Fibroblast of skin of right biceps (primary cell): Measurements from ENCODE around the gene FHIT.
A peak's percentile ranks its signal among the peaks of the same experiment; 100 is the strongest.

ENCODE experiments used
- DNase-seq: peaks from one replicate; pipeline ENCODE4 v3.0.0-alpha.2; 2013

Gene FHIT

GRCh38 chr3:60812502-60812901 is 438.8 kb downstream of the FHIT start:
- DNase-seq: peak; percentile 74

GRCh38 chr3:60810881-60811280 is 440.4 kb downstream of the FHIT start:
- peak; percentile 7 for DNase-seq

DNA sequence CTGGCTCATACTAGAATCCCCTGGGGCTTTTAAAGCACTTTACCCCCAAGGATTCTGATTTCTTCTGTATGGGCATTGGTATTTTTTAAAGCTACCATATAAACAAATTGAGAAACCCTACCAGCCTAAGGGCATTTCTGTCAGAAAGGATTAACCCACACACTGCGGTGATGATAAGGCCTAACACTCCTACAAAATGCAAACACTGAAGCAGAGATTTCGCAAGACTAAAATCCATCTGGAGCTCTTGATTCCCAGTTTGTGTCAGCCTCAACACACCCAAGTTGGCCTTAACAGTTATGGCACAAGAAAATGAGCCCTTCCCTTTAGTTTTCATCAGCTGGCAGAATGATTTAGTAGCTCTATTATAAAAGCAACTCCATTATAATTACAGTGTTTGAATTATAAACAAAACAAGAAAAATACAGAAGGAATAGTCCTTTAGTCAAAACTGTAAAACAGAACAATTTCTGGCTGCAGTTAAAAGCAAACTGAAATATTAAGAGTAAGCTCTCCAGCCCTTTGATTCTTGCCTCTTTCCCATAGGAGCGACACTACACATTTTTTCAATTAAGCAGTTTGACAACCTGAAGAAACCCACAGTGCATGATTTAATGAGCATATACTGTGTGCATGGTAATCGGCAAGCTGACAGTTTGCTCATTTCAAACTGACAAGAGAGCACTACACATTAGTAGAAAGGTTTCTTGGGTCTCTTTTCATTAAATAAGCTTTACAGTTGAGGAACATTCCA is 441.2 kb downstream of the FHIT start:
- peak; percentile 28 for DNase-seq

GRCh38 chr3:60803216-60804173 is 447.8 kb downstream of the FHIT start:
- DNase-seq: peak; percentile 43

- DNase-seq: no peak
These were observed 449.9 kb downstream of the FHIT start for GRCh38 chr3:60801307-60801706.

- DNase-seq: no peak
These were observed 452.8 kb downstream of the FHIT start for GRCh38 chr3:60798456-60798855.

DNA sequence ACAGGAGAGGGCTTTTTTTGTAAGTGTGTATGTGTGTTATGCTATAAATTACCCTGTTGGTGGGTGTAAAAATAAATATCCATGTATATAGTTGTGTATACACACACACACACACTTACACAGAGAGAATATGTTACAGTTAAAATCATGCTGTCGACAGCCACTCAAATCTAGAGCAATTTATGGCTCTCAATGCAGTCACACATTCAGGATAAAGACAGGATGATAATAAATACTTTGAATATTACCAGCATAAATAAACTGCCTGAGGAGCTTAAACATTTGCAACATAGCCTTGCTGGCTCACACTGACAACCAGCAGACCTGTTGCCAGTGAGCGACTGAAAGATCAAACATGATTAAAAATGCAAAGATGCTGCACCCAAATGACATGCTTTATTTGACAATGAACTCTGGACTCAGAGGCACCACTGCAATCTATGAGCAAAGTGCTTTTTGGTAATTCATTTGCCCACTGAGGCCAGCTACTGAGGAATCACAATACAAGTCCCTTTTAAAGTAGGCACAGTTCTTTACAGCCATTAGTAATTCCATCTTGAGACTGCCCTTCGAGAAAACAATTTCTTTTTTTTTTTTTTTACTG is 458.9 kb downstream of the FHIT start:
- DNase-seq: no peak

DNA sequence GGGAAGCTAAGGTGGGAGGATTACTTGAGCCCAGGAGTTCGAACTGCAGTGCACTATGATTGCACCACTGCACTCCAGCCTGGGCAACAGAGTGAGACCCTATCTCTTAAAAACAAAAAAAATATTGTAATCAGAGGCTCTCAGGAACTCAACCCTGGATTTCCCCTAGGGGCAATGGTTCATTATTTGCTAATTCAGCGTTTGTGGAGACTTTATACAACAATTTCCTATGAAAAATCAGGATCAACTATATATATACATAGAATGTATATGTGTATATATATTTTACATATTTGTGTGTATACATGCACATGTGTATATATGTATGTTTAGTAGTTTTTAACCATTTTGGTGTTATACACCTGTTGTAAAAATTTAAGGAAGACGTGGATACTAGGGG is 463.1 kb downstream of the FHIT start:
- no peak for DNase-seq

- no peak for DNase-seq
These were observed 469.3 kb downstream of the FHIT start for GRCh38 chr3:60781935-60782334.

DNA sequence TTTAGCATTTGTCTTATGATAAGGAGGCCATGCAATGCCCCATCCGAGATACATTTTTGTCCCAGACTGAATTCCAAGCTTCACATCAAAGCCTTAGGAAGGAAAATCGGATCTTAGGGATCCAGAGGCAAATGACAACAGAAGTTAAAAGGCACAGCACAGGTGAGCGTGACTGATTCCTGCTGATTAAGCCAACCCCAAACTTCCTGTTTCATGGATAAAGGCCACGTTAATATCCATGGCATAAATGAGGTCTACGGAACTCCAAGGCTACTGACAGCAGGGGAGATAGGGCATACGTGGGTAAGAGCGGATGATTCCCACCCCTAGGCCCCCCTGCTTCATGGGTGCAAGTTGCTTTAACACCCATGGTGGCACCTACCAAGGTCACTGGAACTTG is 471.6 kb downstream of the FHIT start:
- DNase-seq: no peak

DNA sequence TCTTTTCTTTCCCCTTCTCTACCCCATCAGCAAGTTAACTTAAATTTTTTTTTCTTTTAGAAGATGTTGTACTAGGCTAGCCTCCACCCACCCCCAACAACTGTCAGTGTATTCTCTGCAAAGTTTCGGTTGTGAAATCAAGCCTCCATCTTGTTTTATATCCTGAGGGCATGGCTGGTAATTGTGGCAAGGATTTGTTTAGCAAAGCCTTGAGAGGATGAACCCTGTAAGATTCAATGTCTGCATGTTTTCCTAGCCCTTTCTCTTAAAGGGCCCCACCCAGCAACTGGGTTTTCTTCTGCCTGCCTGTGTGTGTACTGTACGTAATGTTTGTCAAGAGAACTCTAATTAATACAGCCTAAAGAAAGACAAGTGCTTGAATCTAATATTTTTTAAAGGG is 475.3 kb downstream of the FHIT start:
- no peak for DNase-seq

DNA sequence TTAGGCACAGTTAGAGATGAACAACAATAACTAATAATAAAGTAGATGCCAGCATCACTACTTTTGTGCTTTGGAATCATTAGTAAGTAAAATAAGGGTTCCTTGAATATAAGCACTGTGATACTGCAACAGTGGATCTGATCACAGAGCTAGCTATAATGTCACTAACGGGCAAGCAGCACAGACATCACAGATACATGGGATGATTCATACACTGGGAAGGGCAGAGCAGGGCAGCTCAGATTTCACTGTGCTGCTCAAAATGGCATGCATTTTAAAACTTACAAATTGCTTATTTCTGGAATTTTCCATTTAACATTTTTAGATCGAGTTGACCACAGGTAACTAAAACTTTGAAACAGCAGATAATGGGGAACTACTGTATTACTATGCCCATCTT is 476.6 kb downstream of the FHIT start:
- no peak for DNase-seq

- DNase-seq: no peak
These were observed 478.7 kb downstream of the FHIT start for GRCh38 chr3:60772584-60772983.

DNA sequence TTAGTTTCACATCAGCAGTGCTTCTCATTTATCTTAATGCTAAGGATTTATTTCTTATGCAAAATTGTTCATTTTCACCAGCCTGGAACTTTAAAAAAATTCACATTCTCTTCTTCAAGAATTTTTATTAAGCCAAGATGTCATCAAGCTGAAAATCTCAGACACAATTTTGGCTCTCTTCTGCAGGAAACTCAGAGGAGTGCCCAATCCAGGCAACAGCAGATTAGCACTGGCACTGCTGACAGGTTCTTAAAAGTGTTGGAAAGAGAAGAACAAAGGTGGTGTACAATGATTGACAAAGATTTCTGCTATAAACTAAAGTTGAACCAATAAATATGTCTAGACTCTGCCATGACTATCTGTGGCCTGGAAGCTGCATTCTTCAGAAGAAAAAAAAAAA is 479.5 kb downstream of the FHIT start:
- no peak for DNase-seq

GRCh38 chr3:60770532-60770931 is 480.7 kb downstream of the FHIT start:
- no peak for DNase-seq

DNA sequence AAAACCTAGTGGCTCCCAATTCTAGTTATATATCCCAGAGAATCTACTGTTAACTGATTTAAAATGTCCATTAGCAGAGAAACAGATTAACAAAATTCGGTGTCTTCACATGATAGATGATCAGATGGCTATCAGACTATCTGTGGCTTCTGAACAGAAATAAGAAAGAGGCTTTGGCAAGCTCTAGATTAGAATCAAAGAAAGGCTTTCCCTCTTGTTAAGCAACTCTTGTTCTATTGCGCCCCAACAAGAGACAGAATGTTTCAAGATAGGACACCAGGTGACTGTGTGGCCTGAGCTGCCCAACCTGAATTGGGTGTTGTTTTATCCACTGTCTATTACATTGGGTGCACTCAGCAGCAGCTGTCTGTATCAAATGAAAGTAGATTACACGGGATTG is 483.7 kb downstream of the FHIT start:
- no peak for DNase-seq

- DNase-seq: no peak
These were observed 485.5 kb downstream of the FHIT start for GRCh38 chr3:60765776-60766175.

DNA sequence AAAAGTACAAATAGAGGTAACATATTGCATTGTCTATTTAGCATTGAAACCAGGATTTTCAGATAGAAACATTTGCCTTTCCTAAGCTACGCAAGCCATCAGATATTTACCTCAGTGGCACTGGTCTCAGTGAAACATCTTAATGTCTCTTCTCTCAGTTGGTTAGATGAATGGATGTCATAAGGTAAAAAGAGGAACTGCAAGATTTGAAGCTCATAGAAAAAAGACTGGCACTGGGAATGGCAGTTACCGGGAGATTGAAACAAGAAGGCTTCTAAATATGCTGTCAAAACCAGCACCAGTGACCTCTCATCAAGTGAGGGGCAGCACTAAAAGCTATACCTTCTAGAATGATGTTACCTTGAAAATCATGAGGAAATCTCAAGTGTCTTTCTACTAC is 486.4 kb downstream of the FHIT start:
- no peak for DNase-seq

DNA sequence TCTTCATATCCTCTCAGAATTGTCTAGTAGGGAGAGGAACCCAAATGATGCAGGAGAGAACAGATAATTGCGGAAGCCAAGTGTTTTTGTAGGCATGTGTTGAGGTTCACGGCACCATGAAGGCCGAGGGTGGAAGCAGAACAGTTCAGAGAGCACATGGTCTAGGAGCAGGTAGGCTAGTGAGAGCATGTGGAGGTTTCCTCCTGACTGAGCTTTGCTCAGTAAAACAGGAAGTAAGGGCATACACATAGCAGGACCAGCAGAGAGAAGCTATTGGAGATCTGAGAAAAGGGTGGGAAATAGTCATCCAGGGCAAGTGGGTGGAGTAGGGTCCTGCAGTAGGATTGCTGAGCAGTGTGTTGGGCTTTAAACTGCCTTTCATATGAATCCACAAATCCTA is 491.1 kb downstream of the FHIT start:
- DNase-seq: no peak

GRCh38 chr3:60759439-60759838 is 491.8 kb downstream of the FHIT start:
- no peak for DNase-seq

- no peak for DNase-seq
These were observed 492.4 kb downstream of the FHIT start for GRCh38 chr3:60758831-60759230.

DNA sequence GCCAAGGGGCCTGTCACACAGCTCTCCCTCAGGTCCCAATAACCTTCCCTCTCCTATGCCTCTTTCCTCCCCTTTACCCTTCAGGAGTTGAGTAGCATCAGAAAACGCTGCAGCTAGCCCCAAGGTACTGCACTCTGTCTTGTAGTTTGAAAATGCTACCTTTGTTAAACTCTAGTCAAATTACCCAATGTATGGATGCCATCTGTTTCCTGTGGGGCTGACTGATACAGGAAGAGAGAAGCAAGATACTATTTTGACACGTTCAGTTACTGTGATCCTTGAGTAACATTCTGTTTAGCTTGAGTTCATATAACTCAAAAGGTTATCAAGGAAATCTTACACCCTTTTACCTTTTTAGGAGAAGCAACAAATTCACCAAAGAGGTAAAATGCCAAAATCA is 493.1 kb downstream of the FHIT start:
- DNase-seq: no peak

DNA sequence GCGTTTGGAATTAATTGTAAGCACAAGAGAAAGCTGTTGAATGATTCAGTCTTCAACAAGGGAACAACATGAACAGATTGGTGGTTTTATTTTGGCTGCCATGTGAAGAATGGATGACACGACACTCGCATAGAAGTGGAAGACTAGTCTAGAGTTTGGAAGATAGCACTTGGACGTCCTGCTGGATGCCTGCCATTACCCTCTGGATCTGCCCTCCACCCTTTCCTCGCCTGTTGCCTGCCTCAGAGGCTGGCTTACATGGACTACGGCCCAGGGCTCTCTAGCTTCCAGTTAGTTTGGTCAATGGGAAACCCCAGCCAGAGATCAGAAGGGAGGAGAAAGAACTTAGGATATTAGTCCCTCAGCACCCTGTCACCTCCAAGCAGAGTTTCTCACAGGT is 493.5 kb downstream of the FHIT start:
- DNase-seq: no peak
